ENCODE data around the gene AMN. TPM values are rescaled to one million over a fixed set of nuclear protein-coding genes. Genes with fewer than 3 reads are reported as not detected.

Gene AMN
- total and polyA plus RNA-seq, 4 donors, result 2.1 to 51.2 (median 8.6) TPM

- Histone ChIP-seq H3K4me3 (ENCODE audit: low read depth in 1 of 3, low read length in 3 of 3) (no peak overlapping the region), H3K27me3 (ENCODE audit: control insufficient read depth in 4 of 4, insufficient read depth in 4 of 4, low read length in 3 of 4) (no peaks in the 10 kb centered on the region), H3K27ac (ENCODE audit: low read depth in 1 of 2, low read length in 2 of 2) (no peak overlapping the region), H3K9ac (ENCODE audit: low read depth in 1 of 2, low read length in 2 of 2) (no peak overlapping the region), H3K36me3 (ENCODE audit: control insufficient read depth in 4 of 4, insufficient read depth in 3 of 4, low read depth in 1 of 4, low read length in 3 of 4) (peaks cover 15 to 77% (median 44%) of the 10 kb centered on the region in 4 donors), H3K4me1 (ENCODE audit: control insufficient read depth in 4 of 4, insufficient read depth in 4 of 4, low read length in 3 of 4) (peaks cover 0 to 6% (median 3%) of the 10 kb centered on the region in 4 donors), H3K9me3 (ENCODE audit: control insufficient read depth in 4 of 4, low read length in 3 of 4) (no peaks in the 10 kb centered on the region)
- no peak for TF ChIP-seq REST (IDR thresholded peaks at IDR 0.05)
- TF ChIP-seq FOXA2 (IDR thresholded peaks at IDR 0.05), result no peak
- no peak for TF ChIP-seq FOXA1 (IDR thresholded peaks at IDR 0.05)
- TF ChIP-seq CTCF (IDR thresholded peaks at IDR 0.05; ENCODE audit: low read depth, low read length, missing input control), result no peak
- TF ChIP-seq ATF3 (IDR thresholded peaks at IDR 0.05), result no peak
- TF ChIP-seq SP1 (IDR thresholded peaks at IDR 0.05), result no peak
- no peak for TF ChIP-seq RAD21 (IDR thresholded peaks at IDR 0.05)
- no peak for TF ChIP-seq GABPA (IDR thresholded peaks at IDR 0.05 in 1 of 2, conservative IDR thresholded peaks at IDR 0.05 in 1 of 2)
- no peak for TF ChIP-seq NR2F2 (IDR thresholded peaks at IDR 0.05)
- TF ChIP-seq MAX (IDR thresholded peaks at IDR 0.05), result no peak
- no peak for TF ChIP-seq HNF4A (conservative IDR thresholded peaks at IDR 0.05)
- TF ChIP-seq RXRA (IDR thresholded peaks at IDR 0.05), result no peak
- no peak for TF ChIP-seq EGR1 (IDR thresholded peaks at IDR 0.05; ENCODE audit: low read depth in 2 of 2)
- TF ChIP-seq HNF4G (IDR thresholded peaks at IDR 0.05), result no peak
- TF ChIP-seq ZBTB33 (IDR thresholded peaks at IDR 0.05), result no peak
- no peak for TF ChIP-seq JUND (IDR thresholded peaks at IDR 0.05)
- no peak for TF ChIP-seq YY1 (IDR thresholded peaks at IDR 0.05)
- no peak for TF ChIP-seq TAF1 (conservative IDR thresholded peaks at IDR 0.05)
- WGBS, result 82% methylated on average over 8 of the region's 8 CpGs
- no peak for DNase-seq (ENCODE audit: low spot score)
These were observed 29.3 kb downstream of the AMN start for GRCh38 chr14:102951799-102952198.

Measured in liver (tissue), 9 donors.